Measurements from ENCODE around the gene CLIP2. TPM values are rescaled to one million over a fixed set of nuclear protein-coding genes. Genes with fewer than 3 reads are reported as not detected.
A peak's percentile ranks its signal among the peaks of the same experiment; 100 is the strongest.

Gene CLIP2
- total and polyA plus RNA-seq, 2 of the 8 experiments (the other 6 are each of a cell fraction or from before 2014, with no cell fraction given): 8.3 to 41.5 TPM

DNA sequence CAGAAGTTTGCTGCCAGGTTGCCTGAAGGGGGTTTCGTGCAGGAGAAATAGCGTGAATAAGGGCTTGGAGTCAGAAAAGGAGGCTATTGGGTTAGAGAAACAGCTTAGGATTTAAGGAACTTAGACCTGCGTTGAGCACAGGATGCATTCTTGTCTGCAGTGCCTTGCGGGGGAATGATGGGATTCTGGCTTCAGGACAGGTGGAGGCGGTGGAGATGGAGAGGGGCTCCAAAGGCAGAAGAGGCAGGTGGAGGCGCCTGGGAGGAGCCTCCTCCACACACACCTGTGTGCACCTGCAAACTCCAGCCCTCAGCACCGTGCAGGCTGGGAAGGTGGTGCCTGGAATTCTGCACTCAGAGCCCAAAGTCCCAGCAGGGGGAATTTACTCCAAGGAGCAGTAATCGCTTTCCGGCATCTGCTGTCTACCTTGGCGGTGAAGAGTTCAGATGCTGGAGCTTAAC, 1.8 kb downstream of the CLIP2 start:
- H4K8ac ChIP-seq (ENCODE audit: extremely low read depth, insufficient read depth, low read length): no peak overlapping the region
- H4K5ac ChIP-seq (ENCODE audit: insufficient read length, low read depth, low read length): no peak overlapping the region
- H2BK120ac ChIP-seq (replicated peaks; ENCODE audit: low read depth, low read length): no peak overlapping the region
- 0 out of 2 replicates have a peak overlapping the region, but pooled peaks have one; percentile 1 for H2BK5ac ChIP-seq (ENCODE audit: low read depth, low read length)
- H3K23me2 ChIP-seq (ENCODE audit: low read depth, low read length): peaks cover 11% of the 10 kb centered on the region; the same call in 1 of the 2 replicates
- H3K18ac ChIP-seq (ENCODE audit: extremely low read depth, low read length): no peak overlapping the region
- H3K4me3 ChIP-seq (ENCODE audit: extremely low read depth in 1 of 4, insufficient read depth in 2 of 4, low read depth in 3 of 4, low read length in 4 of 4): peak overlapping the region; percentile 79 to 97 (median 84); a peak in 7 of 8 replicates
- ChIA-PET POLR2A (ENCODE audit: partially characterized antibody) (interaction anchor here (0.8 to 5.4 kb wide), 5 partner anchors 11 to 73 kb away, joined by 3 to 97 read pairs (median 3); no protein-coding TSS in a partner anchor), CTCF (ENCODE audit: partially characterized antibody) (interaction anchor here (0.9 to 6.8 kb wide), 7 partner anchors 12 to 114 kb away, joined by 3 to 75 read pairs (median 5); no protein-coding TSS in a partner anchor)
- peaks cover 0 to 4% (median 0%) of the 10 kb centered on the region in 4 experiments; a peak in 3 of 7 replicates for H3K27me3 ChIP-seq (replicated peaks in 1 of 4; ENCODE audit: control insufficient read depth in 3 of 4, extremely low read depth in 1 of 4, insufficient read depth in 3 of 4, low read length in 3 of 4)
- TF ChIP-seq SIRT6 (IDR thresholded peaks at IDR 0.05; ENCODE audit: low read length) (no peak), RXRA (IDR thresholded peaks at IDR 0.05; ENCODE audit: insufficient read depth, low read depth, low read length) (no peak), NANOG (IDR thresholded peaks at IDR 0.05; ENCODE audit: insufficient read depth, low read depth, low read length, poor library complexity, severe bottlenecking) (no peak), PHF8 (conservative IDR thresholded peaks at IDR 0.05; ENCODE audit: low read depth, low read length) (no peak), SUZ12 (IDR thresholded peaks at IDR 0.05; ENCODE audit: low read length) (no peak), SIN3A (conservative IDR thresholded peaks at IDR 0.05 in 1 of 2, IDR thresholded peaks at IDR 0.05 in 1 of 2; ENCODE audit: low read depth in 1 of 2, low read length in 2 of 2) (no peak), BACH1 (IDR thresholded peaks at IDR 0.05; ENCODE audit: low read length) (no peak), CREB1 (IDR thresholded peaks at IDR 0.05) (no peak), ASH2L (IDR thresholded peaks at IDR 0.05; ENCODE audit: low read length) (no peak)
- TF ChIP-seq, protein P1, sequence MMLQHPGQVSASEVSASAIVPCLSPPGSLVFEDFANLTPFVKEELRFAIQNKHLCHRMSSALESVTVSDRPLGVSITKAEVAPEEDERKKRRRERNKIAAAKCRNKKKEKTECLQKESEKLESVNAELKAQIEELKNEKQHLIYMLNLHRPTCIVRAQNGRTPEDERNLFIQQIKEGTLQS (IDR thresholded peaks at IDR 0.05; ENCODE audit: insufficient read depth, low read depth, low read length): no peak
- no peak overlapping the region for H3K4ac ChIP-seq (replicated peaks; ENCODE audit: insufficient read length, low read depth, low read length)
- peaks cover 0 to 62% of the 10 kb centered on the region in 2 experiments; a peak in 2 of 4 replicates for H3K79me2 ChIP-seq (ENCODE audit: control insufficient read depth in 1 of 2, insufficient read depth in 2 of 2, low read length in 2 of 2)
- DNase-seq (ENCODE audit: low read depth in 1 of 2, low spot score in 2 of 2): no peak
- H2BK20ac ChIP-seq (ENCODE audit: low read length): no peak overlapping the region
- no peaks in the 10 kb centered on the region; a peak in 1 of 8 replicates for H3K36me3 ChIP-seq (ENCODE audit: control insufficient read depth in 2 of 4, insufficient read depth in 4 of 4, low read length in 3 of 4)
- H3K9me3 ChIP-seq (ENCODE audit: insufficient read depth in 2 of 2, low read depth in 1 of 2, low read length in 1 of 2): no peaks in the 10 kb centered on the region
- H3K79me1 ChIP-seq (ENCODE audit: low read depth, low read length): peaks cover 4% of the 10 kb centered on the region
- no peak overlapping the region for H3K56ac ChIP-seq (replicated peaks; ENCODE audit: insufficient read length, low read depth, low read length)
- no peak overlapping the region for H3K14ac ChIP-seq (ENCODE audit: insufficient read length)
- peaks cover 6 to 19% of the 10 kb centered on the region in 2 experiments for H4K20me1 ChIP-seq (replicated peaks in 1 of 2; ENCODE audit: control insufficient read depth in 1 of 2, insufficient read depth in 2 of 2, low read length in 2 of 2)
- H3K4me2 ChIP-seq (ENCODE audit: insufficient read depth in 1 of 2, low read depth in 2 of 2, low read length in 2 of 2): peak overlapping the region; percentile 79 to 93
- no peak for FAIRE-seq
- 69% methylated on average over 10 of the region's 10 CpGs; no CpG with 5 or more reads in 1 of the 2 experiments for WGBS, 2 experiments (ENCODE audit: extremely low coverage in 1 of 2, insufficient coverage in 1 of 2, insufficient read length in 1 of 2, insufficient replicate concordance in 2 of 2, low coverage in 1 of 2, low lambda C conversion rate in 2 of 2, missing lambda C conversion rate in 1 of 2)
- no peak overlapping the region; a peak in 1 of 7 replicates for H3K9ac ChIP-seq (replicated peaks in 1 of 4; ENCODE audit: extremely low read depth in 1 of 4, low read depth in 3 of 4, low read length in 3 of 4)
- no peak overlapping the region for H3K23ac ChIP-seq (ENCODE audit: insufficient read length)
- H2AFZ ChIP-seq (ENCODE audit: low read length): no peak overlapping the region
- H2BK15ac ChIP-seq (ENCODE audit: low read length): no peak overlapping the region
- H3K4me1 ChIP-seq (replicated peaks in 1 of 4; ENCODE audit: control insufficient read depth in 3 of 4, insufficient read depth in 4 of 4, low read length in 3 of 4): peaks cover 9 to 44% (median 33%) of the 10 kb centered on the region in 4 experiments
- H3K27ac ChIP-seq (ENCODE audit: low read depth, low read length): no peak overlapping the region
- no peak overlapping the region for H2BK12ac ChIP-seq (ENCODE audit: low read depth, low read length)
- H4K91ac ChIP-seq (replicated peaks; ENCODE audit: insufficient read length, low read length): no peak overlapping the region
- no peak overlapping the region; the same call in 1 of the 2 replicates for H2AK5ac ChIP-seq (ENCODE audit: low read depth, low read length)
